HCT116 (cell line): ENCODE measurements around the gene CELA3B. TPM values are rescaled to one million over a fixed set of nuclear protein-coding genes. Genes with fewer than 3 reads are reported as not detected.

Experiments
- ATAC-seq: fragments of 200-7000 bp; cut with Tn5 transposase; 2 replicates; pipeline ENCODE4 v1.9.1; 2020; ENCODE audit warnings: mild to moderate bottlenecking, moderate library complexity
- BruUV-seq: library from RNA; stranded (reverse); fragments of 400-500 nt; replicated peaks from 2 replicates; lab custom pipeline; 2021; lab: Mats Ljungman, UMichigan
- CTCF ChIA-PET: fragments of 300-600 bp; sonication (Branson Sonifier 250); formaldehyde crosslinking; loops from one replicate; lab custom pipeline; 2021; ENCODE audit warnings: antibody characterized with exemption; lab: Charles Lee
- POLR2A ChIA-PET: fragments of 300-600, 350-600 bp; sonication (Branson Sonifier 250); formaldehyde crosslinking; loops from one replicate; lab custom pipeline; 2021; ENCODE audit warnings: antibody characterized with exemption; lab: Charles Lee
- RAD21 ChIA-PET, 2 experiments: fragments of 300-600 bp; sonication (Branson Sonifier 250); formaldehyde crosslinking; loops; one replicate each; lab custom pipeline; 2023; ENCODE audit warnings: low total read pairs in 2 of 2; ENCODE audit not compliant: uncharacterized antibody in 2 of 2, unreplicated experiment in 2 of 2, low non-redundant PET in 1 of 2; lab: Charles Lee
- DNase-seq: peaks from one replicate; pipeline ENCODE4 v3.0.0-alpha.2; 2010; ENCODE audit warnings: low read depth, low spot score
- H2AFZ ChIP-seq: fragments of 200-600 bp; shearing (Covaris generic), sonication (generic); 2 replicates; pipeline ENCODE4 v1.6.1; 2017; ENCODE audit warnings: low read depth, mixed run types, mixed read lengths, antibody characterized with exemption, low read length; ENCODE audit not compliant: poor library complexity, severe bottlenecking
- H3K27ac ChIP-seq: 2 replicates; pipeline ENCODE4 v1.5.1; 2012; ENCODE audit warnings: low read depth, low read length
- H3K27me3 ChIP-seq: fragments of 200-600 bp; sonication (generic); 2 replicates; pipeline ENCODE4 v1.6.1; 2016; ENCODE audit warnings: mixed run types, low read length, mixed read lengths; ENCODE audit not compliant: insufficient read depth
- H3K36me3 ChIP-seq, 2 experiments: fragments of 200-500 bp in 1 of 2; fragments of 200-600 bp in 1 of 2; sonication (Bioruptor generic) in 1 of 2; sonication (generic) in 1 of 2; 2 replicates each; pipeline versions ENCODE4 v1.5.1 to v1.6.1; 2014 to 2016; ENCODE audit warnings: low read length in 2 of 2, inconsistent platforms in 1 of 2, mixed read lengths in 1 of 2, mixed run types in 1 of 2; ENCODE audit not compliant: insufficient read depth in 2 of 2, control insufficient read depth in 1 of 2
- H3K4me1 ChIP-seq, 2 experiments: fragments of 200-600 bp in 1 of 2; sonication (generic) in 1 of 2; 2 replicates each; pipeline versions ENCODE4 v1.5.1 to v1.6.1; 2012 to 2017; ENCODE audit warnings: low read length in 2 of 2, inconsistent platforms in 1 of 2, mild to moderate bottlenecking in 1 of 2, mixed read lengths in 1 of 2, mixed run types in 1 of 2, moderate library complexity in 1 of 2; ENCODE audit not compliant: insufficient read depth in 2 of 2, control insufficient read depth in 1 of 2
- H3K4me2 ChIP-seq: fragments of 200-600 bp; sonication (generic); 2 replicates; pipeline ENCODE4 v1.6.1; 2017; ENCODE audit warnings: mixed run types, low read length, mixed read lengths
- H3K4me3 ChIP-seq, 2 experiments: fragments of 200-600 bp in 1 of 2; sonication (generic) in 1 of 2; replicated peaks in 1 of 2; 2 replicates each; pipeline ENCODE4 v1.5.1; 2011 to 2016; ENCODE audit warnings: low read length in 2 of 2, control low read depth in 1 of 2, low read depth in 1 of 2, mild to moderate bottlenecking in 1 of 2, mixed read lengths in 1 of 2, mixed run types in 1 of 2
- H3K79me2 ChIP-seq: fragments of 200-600 bp; sonication (generic); 2 replicates; pipeline ENCODE4 v1.6.1; 2017; ENCODE audit warnings: mild to moderate bottlenecking, mixed run types, low read length, moderate library complexity, mixed read lengths; ENCODE audit not compliant: insufficient read depth
- H3K9ac ChIP-seq: fragments of 200-600 bp; sonication (generic); 2 replicates; pipeline ENCODE4 v1.6.1; 2016; ENCODE audit warnings: low read length, mixed read lengths
- H3K9me2 ChIP-seq: fragments of 200-600 bp; sonication (generic), shearing (Covaris generic); 2 replicates; pipeline ENCODE4 v1.6.1; 2017; ENCODE audit warnings: mixed run types, mild to moderate bottlenecking, moderate library complexity; ENCODE audit not compliant: insufficient read depth
- H3K9me3 ChIP-seq, 2 experiments: fragments of 200-500 bp in 1 of 2; fragments of 200-600 bp in 1 of 2; sonication (Bioruptor generic) in 1 of 2; sonication (generic) in 1 of 2; 2 replicates each; pipeline ENCODE4 v1.6.1; 2014 to 2017; ENCODE audit warnings: low read length in 2 of 2, mixed read lengths in 2 of 2, inconsistent platforms in 1 of 2, low read depth in 1 of 2, mild to moderate bottlenecking in 1 of 2, mixed run types in 1 of 2, moderate library complexity in 1 of 2; ENCODE audit not compliant: control insufficient read depth in 1 of 2, insufficient read depth in 1 of 2
- H4K20me1 ChIP-seq: fragments of 200-600 bp; sonication (generic), shearing (Covaris generic); 2 replicates; pipeline ENCODE4 v1.6.1; 2017; ENCODE audit warnings: mixed run types, mild to moderate bottlenecking, moderate library complexity; ENCODE audit not compliant: insufficient read depth
- CTCF ChIP-seq, 3 experiments: fragments of 200-600 bp in 1 of 3; sonication (generic) in 1 of 3; IDR thresholded peaks in 2 of 3; conservative IDR thresholded peaks in 1 of 3; 2 replicates each; pipeline ENCODE4 v1.5.1; 2012 to 2017; ENCODE audit warnings: low read depth in 2 of 3, low read length in 2 of 3, antibody characterized with exemption in 1 of 3, borderline replicate concordance in 1 of 3, control low read depth in 1 of 3, mild to moderate bottlenecking in 1 of 3, mixed read lengths in 1 of 3, mixed run types in 1 of 3, moderate library complexity in 1 of 3; ENCODE audit not compliant: insufficient read depth in 1 of 3
- EZH2phosphoT487 ChIP-seq: fragments of 200-600 bp; IDR thresholded peaks from 2 replicates; pipeline ENCODE4 v1.6.1; 2018; ENCODE audit warnings: antibody characterized with exemption, borderline replicate concordance
- POLR2AphosphoS5 ChIP-seq: IDR thresholded peaks from 2 replicates; pipeline ENCODE4 v1.6.1; 2011; ENCODE audit warnings: mild to moderate bottlenecking, low read depth, low read length, moderate library complexity
- RAD21 ChIP-seq: IDR thresholded peaks from 2 replicates; pipeline ENCODE4 v1.6.1; 2012; ENCODE audit warnings: low read depth, mild to moderate bottlenecking
- SP1 ChIP-seq: IDR thresholded peaks from 2 replicates; pipeline ENCODE4 v1.6.1; 2012; ENCODE audit warnings: low read depth
- intact Hi-C: fragments of 100-400 bp; cut with micrococcal nuclease; formaldehyde crosslinking; loops from 2 replicates; pipeline ENCODE4 v1.10.0; 2022
- total RNA-seq: library from RNA; stranded (reverse); gene quantifications from one replicate; pipeline ENCODE4 v1.2.1, GENCODE V29; 2021; ENCODE audit not compliant: unreplicated experiment
- TF ChIP-seq, protein P1 (sequence below): IDR thresholded peaks from 2 replicates; pipeline ENCODE4 v1.6.1; 2012

Gene CELA3B
- total RNA-seq, 1 experiment from 2014 or later, result 5.3 TPM

GRCh38 chr1:21956720-21957552, 19.9 kb upstream of the CELA3B start:
- BruUV-seq, result no TSS peak
- Histone ChIP-seq H3K9ac (peak overlapping the region; percentile 24), H3K4me1 (peaks cover 23 to 24% of the 10 kb centered on the region in 2 experiments), H3K9me2 (no peaks in the 10 kb centered on the region)
- peak; percentile 16; the same call in 1 of the 2 replicates for TF ChIP-seq RAD21
- TF ChIP-seq, protein P1, sequence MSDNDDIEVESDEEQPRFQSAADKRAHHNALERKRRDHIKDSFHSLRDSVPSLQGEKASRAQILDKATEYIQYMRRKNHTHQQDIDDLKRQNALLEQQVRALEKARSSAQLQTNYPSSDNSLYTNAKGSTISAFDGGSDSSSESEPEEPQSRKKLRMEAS, result peak; percentile 80
- TF ChIP-seq EZH2phosphoT487, result no peak
- peak; percentile 62 for TF ChIP-seq SP1
- peak; percentile 51; the same call in 1 of the 2 replicates for TF ChIP-seq POLR2AphosphoS5
- TF ChIP-seq CTCF (IDR thresholded peaks at IDR 0.05 in 2 of 3, conservative IDR thresholded peaks at IDR 0.05 in 1 of 3; ENCODE audit: borderline replicate concordance in 1 of 3, insufficient read depth in 1 of 3, low read depth in 2 of 3, low read length in 2 of 3), result no peak
- TF ChIP-seq, all 23 proteins: peak for 4
- Histone ChIP-seq H2AFZ (peak overlapping the region; percentile 87), H3K4me2 (peak overlapping the region; percentile 60), H3K4me3 (peak overlapping the region in 1 of 2 experiments; percentile 8; a peak in 2 of 4 replicates), H3K36me3 (no peaks in the 10 kb centered on the region), H4K20me1 (no peaks in the 10 kb centered on the region), H3K27ac (peak overlapping the region; percentile 55), H3K27me3 (no peaks in the 10 kb centered on the region), H3K9me3 (no peaks in the 10 kb centered on the region), H3K79me2 (no peaks in the 10 kb centered on the region)
- ChIA-PET POLR2A (interaction anchor here (0.9 kb wide), 1 partner anchor 12 kb away, joined by 3 read pairs; no protein-coding TSS in a partner anchor), RAD21 (no interaction called here), CTCF (interaction anchor here (1.0 kb wide), 1 partner anchor 17 kb away, joined by 4 read pairs; no protein-coding TSS in a partner anchor)
- intact Hi-C loops, result no loop called here
- ATAC-seq (peak; percentile 81), DNase-seq (no peak)
